PC-9 (cell line): ENCODE results near the gene PDLIM5. TPM values are rescaled to one million over a fixed set of nuclear protein-coding genes. Genes with fewer than 3 reads are reported as not detected.
"Not testable (repeated sequence)": the region's sequence is repeated elsewhere in the genome, so short reads cannot be mapped to it uniquely, and the experiment has no call there.

Source experiments
- Bru-seq: library from RNA; stranded (reverse); fragments of 400-500 nt; gene quantifications from one replicate; lab custom pipeline; 2021; lab: Mats Ljungman, UMichigan
- BruChase-seq, 2 experiments: library from RNA; stranded (reverse); fragments of 400-500 nt; gene quantifications; one replicate each; lab custom pipeline; 2021; lab: Mats Ljungman, UMichigan
- BruUV-seq: library from RNA; stranded (reverse); fragments of 400-500 nt; replicated peaks from 2 replicates; lab custom pipeline; 2021; lab: Mats Ljungman, UMichigan
- CTCF ChIA-PET: fragments of 300-600 bp; sonication (Branson Sonifier 250); formaldehyde crosslinking; loops from one replicate; lab custom pipeline; 2022; ENCODE audit warnings: antibody characterized with exemption; lab: Charles Lee
- POLR2A ChIA-PET: fragments of 300-600 bp; sonication (Branson Sonifier 250); formaldehyde crosslinking; loops from one replicate; lab custom pipeline; 2022; ENCODE audit warnings: antibody characterized with exemption; ENCODE audit not compliant: unreplicated experiment; lab: Charles Lee
- DNase-seq, 2 experiments: peaks; one replicate each; pipeline versions ENCODE4 v3.0.0 to v3.0.0-alpha.2; 2015 to 2022; ENCODE audit warnings: mixed read lengths in 1 of 2
- H2AFZ ChIP-seq: fragments of 200-600 bp; sonication (generic); 2 replicates; pipeline ENCODE4 v1.8.1; 2017; ENCODE audit warnings: antibody characterized with exemption
- H3F3A ChIP-seq: fragments of 200-600 bp; sonication (generic); 2 replicates; pipeline ENCODE4 v1.8.1; 2017; ENCODE audit warnings: antibody characterized with exemption, mild to moderate bottlenecking, low read depth; ENCODE audit not compliant: insufficient read depth
- H3K27ac ChIP-seq: fragments of 200-600 bp; sonication (generic); 2 replicates; pipeline ENCODE4 v1.6.1; 2016; ENCODE audit warnings: mixed run types
- H3K27me3 ChIP-seq: fragments of 200-600 bp; sonication (generic); 2 replicates; pipeline ENCODE4 v1.6.1; 2016; ENCODE audit warnings: low read depth, mixed run types; ENCODE audit not compliant: insufficient read depth
- H3K36me3 ChIP-seq: fragments of 200-600 bp; sonication (generic); 2 replicates; pipeline ENCODE4 v1.6.1; 2016; ENCODE audit warnings: low read depth, mixed run types
- H3K4me1 ChIP-seq: fragments of 200-600 bp; sonication (generic); replicated peaks from 2 replicates; pipeline ENCODE4 v1.6.1; 2016; ENCODE audit warnings: mixed run types; ENCODE audit not compliant: insufficient read depth
- H3K4me2 ChIP-seq: fragments of 200-600 bp; sonication (generic); 2 replicates; pipeline ENCODE4 v1.6.1; 2017; ENCODE audit warnings: mixed run types
- H3K4me3 ChIP-seq: fragments of 200-600 bp; sonication (generic); 2 replicates; pipeline ENCODE4 v1.6.1; 2016; ENCODE audit warnings: mixed run types
- H3K79me2 ChIP-seq: fragments of 200-600 bp; sonication (generic); 2 replicates; pipeline ENCODE4 v1.6.1; 2017; ENCODE audit warnings: low read depth, mixed run types
- H3K9me2 ChIP-seq: fragments of 200-600 bp; sonication (generic); 2 replicates; pipeline ENCODE4 v1.8.1; 2017; ENCODE audit warnings: mild to moderate bottlenecking; ENCODE audit not compliant: insufficient read depth
- H3K9me3 ChIP-seq: fragments of 200-600 bp; sonication (generic); 2 replicates; pipeline ENCODE4 v1.8.1; 2016; ENCODE audit warnings: low read depth; ENCODE audit not compliant: insufficient read depth
- H4K20me1 ChIP-seq: fragments of 200-600 bp; sonication (generic); 2 replicates; pipeline ENCODE4 v1.8.1; 2017; ENCODE audit not compliant: insufficient read depth
- EZH2 ChIP-seq: fragments of 200-600 bp; sonication (generic); IDR thresholded peaks from 2 replicates; pipeline ENCODE4 v1.8.0; 2017; ENCODE audit warnings: antibody characterized with exemption, low read depth
- intact Hi-C: fragments of 100-400 bp; cut with micrococcal nuclease; formaldehyde crosslinking; loops from one replicate; pipeline ENCODE4 v1.10.0; 2022; ENCODE audit not compliant: unreplicated experiment
- long read RNA-seq: library from polyadenylated mRNA; stranded (forward); transcript quantifications from one replicate; pipeline ENCODE4 v2.0.0, GENCODE V29; 2022
- total RNA-seq: library from RNA; stranded (reverse); gene quantifications from 2 replicates; pipeline ENCODE4 v1.2.3, GENCODE V29; 2021
- TF ChIP-seq, protein P1 (sequence below): fragments of 200-600 bp; sonication (generic); conservative IDR thresholded peaks from 2 replicates; pipeline ENCODE4 v1.6.1; 2017; ENCODE audit warnings: mixed run types, antibody characterized with exemption, mild to moderate bottlenecking, moderate library complexity

The PDLIM5 gene, protein sequence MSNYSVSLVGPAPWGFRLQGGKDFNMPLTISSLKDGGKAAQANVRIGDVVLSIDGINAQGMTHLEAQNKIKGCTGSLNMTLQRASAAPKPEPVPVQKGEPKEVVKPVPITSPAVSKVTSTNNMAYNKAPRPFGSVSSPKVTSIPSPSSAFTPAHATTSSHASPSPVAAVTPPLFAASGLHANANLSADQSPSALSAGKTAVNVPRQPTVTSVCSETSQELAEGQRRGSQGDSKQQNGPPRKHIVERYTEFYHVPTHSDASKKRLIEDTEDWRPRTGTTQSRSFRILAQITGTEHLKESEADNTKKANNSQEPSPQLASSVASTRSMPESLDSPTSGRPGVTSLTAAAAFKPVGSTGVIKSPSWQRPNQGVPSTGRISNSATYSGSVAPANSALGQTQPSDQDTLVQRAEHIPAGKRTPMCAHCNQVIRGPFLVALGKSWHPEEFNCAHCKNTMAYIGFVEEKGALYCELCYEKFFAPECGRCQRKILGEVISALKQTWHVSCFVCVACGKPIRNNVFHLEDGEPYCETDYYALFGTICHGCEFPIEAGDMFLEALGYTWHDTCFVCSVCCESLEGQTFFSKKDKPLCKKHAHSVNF
- total RNA-seq (121 and 130 TPM in 2 replicates), Bru-seq, nascent RNA (percentile 96 among the genes with signal in this experiment), BruChase-seq, experiment 1, labeled RNA remaining after a 2-hour chase (percentile 94 among the genes with signal in this experiment), BruChase-seq, experiment 2, labeled RNA remaining after a 6-hour chase (percentile 86 among the genes with signal in this experiment)
- long read RNA-seq, full-length matches to known transcripts, result 30 of 82 reads
- long read RNA-seq, partial matches to known transcripts, result 19 of 82 reads
- long read RNA-seq, other reads (novel, unspliced or antisense), result 33 of 82 reads

DNA sequence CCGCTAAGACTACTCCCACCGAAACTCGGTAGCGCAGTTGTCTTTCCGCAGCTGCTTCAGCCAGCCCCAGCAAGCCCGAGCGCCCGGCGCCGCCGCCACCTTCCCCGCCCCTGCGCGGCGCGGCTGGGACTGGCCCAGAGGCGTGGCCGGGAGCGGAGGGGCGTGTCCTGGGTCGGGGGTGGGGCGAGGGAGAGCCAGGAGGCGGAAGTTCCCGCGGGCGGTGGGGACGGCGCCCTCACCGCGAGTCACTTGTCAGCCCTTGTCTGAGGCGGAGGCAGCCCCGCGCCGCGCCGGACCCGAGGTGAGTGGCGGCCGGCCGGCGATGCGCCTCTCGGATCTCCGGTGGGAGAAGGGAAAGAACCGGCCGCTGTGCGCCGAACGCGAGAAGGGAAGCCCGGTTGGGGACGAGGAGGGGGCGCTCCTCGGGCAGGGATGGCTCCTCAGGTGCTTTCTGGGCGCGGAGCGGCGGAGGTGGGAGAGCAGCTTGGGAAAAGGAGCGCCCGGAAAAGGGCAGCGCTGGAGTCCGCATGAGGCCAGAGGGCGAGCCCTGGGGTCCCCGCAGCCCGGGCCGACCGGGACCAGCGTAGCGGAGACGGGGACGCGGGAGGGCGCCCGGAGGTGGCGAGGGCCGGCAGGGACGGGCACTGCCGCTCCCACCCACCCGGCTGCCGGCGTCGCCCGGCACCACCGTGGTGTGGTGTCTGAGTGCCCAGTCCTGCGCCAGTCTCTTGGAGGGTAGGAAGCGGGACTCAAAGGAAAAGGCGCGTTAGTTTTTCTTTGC, at the start of gene PDLIM5:
PDLIM5 (plus strand) TSS at position 248 of the 781 bp plus-strand sequence. CDS start 3,347 bp downstream, outside the sequence.
- POLR2A ChIA-PET, result interaction anchor here (0.6 to 1.0 kb wide), 6 partner anchors 33 to 108 kb away, joined by 3 to 6 read pairs (median 4); no protein-coding TSS in a partner anchor
- Histone ChIP-seq H3K27ac (peak within 1 kb of the TSS; percentile 80), H3K9me2 (no peaks in the 10 kb centered on the region), H2AFZ (peak within 1 kb of the TSS; percentile 84), H3K79me2 (peaks cover 46% of the 10 kb centered on the region), H3K27me3 (no peaks in the 10 kb centered on the region), H4K20me1 (peaks cover 8% of the 10 kb centered on the region; the same call in 1 of the 2 replicates), H3K9me3 (no peaks in the 10 kb centered on the region), H3K4me3 (peak within 1 kb of the TSS; percentile 98), H3F3A (0 out of 2 replicates have a peak, but pooled peaks cover 3% of the 10 kb centered on the region), H3K4me2 (peak within 1 kb of the TSS; percentile 95), H3K36me3 (peaks cover 12% of the 10 kb centered on the region), H3K4me1 (peaks cover 26% of the 10 kb centered on the region)
- CTCF ChIA-PET, result interaction anchor here (0.7 to 1.2 kb wide), 2 partner anchors 45 to 108 kb away, joined by 4 to 15 read pairs; no protein-coding TSS in a partner anchor
- peak; percentile 68 to 85 for DNase-seq
- BruUV-seq, result TSS peak; percentile 85
- intact Hi-C loops, result loop anchor here (1.0 to 5.0 kb wide), 4 partner anchors 33 to 145 kb away; no protein-coding TSS in a partner anchor
- no peak for TF ChIP-seq EZH2
- TF ChIP-seq, protein P1, sequence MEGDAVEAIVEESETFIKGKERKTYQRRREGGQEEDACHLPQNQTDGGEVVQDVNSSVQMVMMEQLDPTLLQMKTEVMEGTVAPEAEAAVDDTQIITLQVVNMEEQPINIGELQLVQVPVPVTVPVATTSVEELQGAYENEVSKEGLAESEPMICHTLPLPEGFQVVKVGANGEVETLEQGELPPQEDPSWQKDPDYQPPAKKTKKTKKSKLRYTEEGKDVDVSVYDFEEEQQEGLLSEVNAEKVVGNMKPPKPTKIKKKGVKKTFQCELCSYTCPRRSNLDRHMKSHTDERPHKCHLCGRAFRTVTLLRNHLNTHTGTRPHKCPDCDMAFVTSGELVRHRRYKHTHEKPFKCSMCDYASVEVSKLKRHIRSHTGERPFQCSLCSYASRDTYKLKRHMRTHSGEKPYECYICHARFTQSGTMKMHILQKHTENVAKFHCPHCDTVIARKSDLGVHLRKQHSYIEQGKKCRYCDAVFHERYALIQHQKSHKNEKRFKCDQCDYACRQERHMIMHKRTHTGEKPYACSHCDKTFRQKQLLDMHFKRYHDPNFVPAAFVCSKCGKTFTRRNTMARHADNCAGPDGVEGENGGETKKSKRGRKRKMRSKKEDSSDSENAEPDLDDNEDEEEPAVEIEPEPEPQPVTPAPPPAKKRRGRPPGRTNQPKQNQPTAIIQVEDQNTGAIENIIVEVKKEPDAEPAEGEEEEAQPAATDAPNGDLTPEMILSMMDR, result no peak

DNA sequence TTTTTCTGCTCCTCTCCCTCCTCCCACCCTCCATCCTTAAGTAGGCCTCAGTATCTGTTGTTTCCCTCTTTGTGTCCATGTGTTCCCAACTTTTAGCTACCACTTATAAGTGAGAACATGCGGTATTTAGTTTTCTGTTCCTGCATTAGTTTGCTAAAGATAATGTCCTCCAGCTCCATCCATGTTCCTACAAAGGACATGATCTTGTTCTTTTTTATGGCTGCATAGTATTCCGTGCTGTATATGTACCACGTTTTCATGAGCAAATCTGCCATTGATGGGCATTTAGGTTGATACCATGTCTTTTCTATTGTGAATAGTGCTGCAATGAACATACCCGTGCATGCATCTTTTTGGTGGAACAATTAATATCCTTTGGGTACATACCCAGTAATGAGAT, 49.3 kb upstream of the PDLIM5 start:
- H3K4me3 ChIP-seq, H3K27me3 ChIP-seq, POLR2A ChIA-PET, DNase-seq, H3K79me2 ChIP-seq, H3K36me3 ChIP-seq, H2AFZ ChIP-seq, H3K9me3 ChIP-seq, H3F3A ChIP-seq, intact Hi-C loops, H3K4me1 ChIP-seq, BruUV-seq, H3K27ac ChIP-seq, CTCF ChIA-PET, H3K4me2 ChIP-seq, H4K20me1 ChIP-seq, H3K9me2 ChIP-seq: not testable (repeated sequence)

DNA sequence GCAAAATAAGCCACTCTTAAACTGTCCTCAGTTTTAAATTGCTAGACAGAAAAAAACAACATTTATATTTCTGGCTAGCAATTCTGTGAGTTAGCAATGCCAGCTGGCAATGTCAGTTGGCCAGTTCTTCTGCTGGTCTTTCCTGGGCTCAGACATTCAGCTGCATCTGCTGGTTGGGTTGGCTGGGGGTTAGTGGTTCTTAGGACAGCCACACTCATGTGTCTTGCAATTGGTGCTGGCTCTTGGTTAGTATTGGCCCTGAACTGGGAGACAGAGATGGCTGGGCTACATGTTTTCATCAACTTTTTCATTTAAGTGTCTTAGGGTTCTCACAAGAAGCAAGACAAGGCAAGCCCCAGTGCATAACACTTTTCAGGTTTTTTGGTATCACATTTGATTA, 48.0 kb upstream of the PDLIM5 start:
- DNase-seq, result no peak
- no peaks in the 10 kb centered on the region for H3K36me3 ChIP-seq
- no peak overlapping the region for H3K27ac ChIP-seq
- intact Hi-C loops, result no loop called here
- ChIA-PET CTCF (no interaction called here), POLR2A (no interaction called here)
- no peaks in the 10 kb centered on the region for H3K9me3 ChIP-seq
- H3F3A ChIP-seq, result no peaks in the 10 kb centered on the region
- no peaks in the 10 kb centered on the region for H4K20me1 ChIP-seq
- no TSS peak for BruUV-seq
- H3K27me3 ChIP-seq, result no peaks in the 10 kb centered on the region
- no peaks in the 10 kb centered on the region; the same call in 1 of the 2 replicates for H3K4me1 ChIP-seq
- H3K79me2 ChIP-seq, result no peaks in the 10 kb centered on the region
- TF ChIP-seq EZH2, result no peak
- TF ChIP-seq, protein P1, result no peak
- H3K9me2 ChIP-seq, result no peaks in the 10 kb centered on the region
- H3K4me3 ChIP-seq, result no peak overlapping the region
- H2AFZ ChIP-seq, result no peak overlapping the region
- H3K4me2 ChIP-seq, result no peak overlapping the region
